GM12892 (cell line): Measurements from ENCODE around the gene SLC39A11.

Source experiments
- POLR2A ChIP-seq: IDR thresholded peaks from 2 replicates; pipeline ENCODE4 v1.6.1; 2011; ENCODE audit warnings: low read depth, low read length, control low read depth
- POLR2AphosphoS5 ChIP-seq: IDR thresholded peaks from 2 replicates; pipeline ENCODE4 v1.6.1; 2011; ENCODE audit warnings: low read depth, low read length, control low read depth

DNA sequence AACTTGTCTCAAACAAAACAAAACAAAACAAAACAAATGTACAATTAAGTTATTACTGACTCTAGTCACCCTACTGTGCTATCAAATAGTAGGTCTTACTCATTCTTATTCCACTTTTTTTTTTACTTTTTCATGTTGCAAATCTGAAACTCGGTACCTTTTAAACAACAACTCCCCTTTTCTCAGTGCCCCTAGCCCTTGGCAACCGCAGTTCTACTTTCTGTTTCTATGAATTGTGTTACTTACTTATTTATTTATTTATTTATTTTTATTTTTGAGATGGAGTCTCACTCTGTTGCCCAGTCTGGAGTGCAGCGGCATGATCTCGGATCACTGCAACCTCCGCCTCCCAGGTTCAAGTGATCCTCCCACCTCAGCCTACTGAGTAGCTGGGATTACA lies 104.0 kb downstream of the SLC39A11 start:
- TF ChIP-seq POLR2A (no peak), POLR2AphosphoS5 (no peak)
